ENCODE results near the gene SCUBE3.

The SCUBE3 gene

GRCh38 chr6:35176301-35177024 lies 37.3 kb upstream of the SCUBE3 start:
- no peak overlapping the region for H3K27ac ChIP-seq
- no peak for DNase-seq (ENCODE audit: low spot score)
- no peak overlapping the region for H3K4me3 ChIP-seq
- TF ChIP-seq CTCF (IDR thresholded peaks at IDR 0.05): no peak

- no peak for TF ChIP-seq CTCF (IDR thresholded peaks at IDR 0.05)
- H3K27ac ChIP-seq: no peak overlapping the region
- H3K4me3 ChIP-seq: no peak overlapping the region
- DNase-seq (ENCODE audit: low spot score): no peak
Observed at GRCh38 chr6:35177157-35177556, 36.6 kb upstream of the SCUBE3 start.

- H3K27ac ChIP-seq: no peak overlapping the region
- no peak overlapping the region for H3K4me3 ChIP-seq
- no peak for TF ChIP-seq CTCF (IDR thresholded peaks at IDR 0.05)
- no peak for DNase-seq (ENCODE audit: low spot score)
Observed at GRCh38 chr6:35177596-35177995, 36.2 kb upstream of the SCUBE3 start.

GRCh38 chr6:35178012-35178411 lies 35.7 kb upstream of the SCUBE3 start:
- no peak overlapping the region for H3K27ac ChIP-seq
- DNase-seq (ENCODE audit: low spot score): no peak
- TF ChIP-seq CTCF (IDR thresholded peaks at IDR 0.05): no peak

GRCh38 chr6:35178932-35179832 lies 34.6 kb upstream of the SCUBE3 start:
- no peak overlapping the region for H3K4me3 ChIP-seq
- DNase-seq (ENCODE audit: low spot score): no peak
- no peak for TF ChIP-seq CTCF (IDR thresholded peaks at IDR 0.05)
- H3K27ac ChIP-seq: peak overlapping the region in 1 of 2 donors; percentile 84

More at GRCh38 chr6:35178012-35178411, 35.7 kb upstream of the SCUBE3 start:
- H3K4me3 ChIP-seq: no peak overlapping the region

GRCh38 chr6:35179901-35180535 lies 33.7 kb upstream of the SCUBE3 start:
- TF ChIP-seq CTCF (IDR thresholded peaks at IDR 0.05): no peak
- Histone ChIP-seq H3K4me3 (no peak overlapping the region), H3K27ac (peak overlapping the region; percentile 20 to 84)
- DNase-seq (ENCODE audit: low spot score): no peak

All from coronary artery (tissue), 2 donors.